Fibroblast of peridontal ligament (primary cell): Measurements from ENCODE around the gene TNNC1.

ENCODE experiments used
- DNase-seq: peaks from one replicate; pipeline ENCODE4 v3.0.0-alpha.2; 2010; ENCODE audit errors: extremely low read depth

TNNC1 gene

DNA sequence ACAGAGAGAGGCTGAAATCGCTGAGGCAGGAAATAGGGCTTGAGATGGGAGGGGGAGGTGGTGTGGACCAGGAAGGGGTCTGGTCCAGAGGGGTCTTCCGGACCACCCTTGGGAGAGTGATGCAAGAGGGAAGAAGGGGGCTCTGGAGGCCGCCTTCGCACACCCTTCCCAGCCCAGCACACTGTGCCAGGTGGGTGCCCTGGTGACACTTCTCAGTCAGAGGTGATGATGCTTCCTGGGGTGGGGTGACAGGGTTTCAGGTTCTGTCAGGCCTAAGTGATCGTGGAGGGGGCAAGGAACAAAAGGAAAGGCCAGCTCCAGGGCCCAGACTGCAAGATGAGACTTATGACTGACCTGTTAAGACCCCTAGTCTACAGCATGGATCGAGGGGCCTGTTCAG is 21.6 kb downstream of the TNNC1 start:
- DNase-seq, result no peak

- DNase-seq, result no peak
Measured at GRCh38 chr3:52431459-52432223, 22.2 kb downstream of the TNNC1 start.

GRCh38 chr3:52430416-52430810 is 23.4 kb downstream of the TNNC1 start:
- DNase-seq, result no peak

DNA sequence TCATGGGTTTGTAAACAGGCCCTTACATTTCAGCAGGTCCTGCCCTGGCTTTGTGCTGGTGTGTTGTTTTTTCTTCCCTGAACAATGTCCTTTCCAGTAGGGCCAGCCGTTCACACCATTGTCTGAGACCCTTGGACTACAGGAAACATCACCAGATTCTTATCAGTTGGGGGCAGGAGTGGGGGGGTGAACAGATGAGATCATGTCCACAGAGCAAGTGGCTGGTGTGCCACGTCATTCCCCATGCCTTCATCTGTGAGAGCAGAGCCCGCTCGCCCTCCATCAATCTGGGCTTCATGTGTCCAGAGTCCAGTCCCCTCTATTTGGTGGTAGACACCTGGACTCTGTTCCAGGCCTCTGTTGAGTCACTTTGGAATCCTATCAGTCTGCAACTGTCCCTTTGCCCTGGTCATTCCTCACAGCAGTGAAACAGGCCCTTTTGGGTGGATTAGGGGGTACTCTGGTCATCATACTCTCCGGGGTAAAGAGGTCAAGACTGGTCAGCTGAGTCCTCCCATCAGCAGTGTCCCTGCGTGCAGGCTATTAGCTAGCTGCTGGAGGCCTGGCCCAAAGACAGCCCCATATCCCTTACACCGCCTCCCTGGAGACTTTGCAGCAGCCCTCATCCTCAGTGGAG is 23.9 kb downstream of the TNNC1 start:
- DNase-seq, result no peak

GRCh38 chr3:52429031-52429430 is 24.8 kb downstream of the TNNC1 start:
- no peak for DNase-seq

DNA sequence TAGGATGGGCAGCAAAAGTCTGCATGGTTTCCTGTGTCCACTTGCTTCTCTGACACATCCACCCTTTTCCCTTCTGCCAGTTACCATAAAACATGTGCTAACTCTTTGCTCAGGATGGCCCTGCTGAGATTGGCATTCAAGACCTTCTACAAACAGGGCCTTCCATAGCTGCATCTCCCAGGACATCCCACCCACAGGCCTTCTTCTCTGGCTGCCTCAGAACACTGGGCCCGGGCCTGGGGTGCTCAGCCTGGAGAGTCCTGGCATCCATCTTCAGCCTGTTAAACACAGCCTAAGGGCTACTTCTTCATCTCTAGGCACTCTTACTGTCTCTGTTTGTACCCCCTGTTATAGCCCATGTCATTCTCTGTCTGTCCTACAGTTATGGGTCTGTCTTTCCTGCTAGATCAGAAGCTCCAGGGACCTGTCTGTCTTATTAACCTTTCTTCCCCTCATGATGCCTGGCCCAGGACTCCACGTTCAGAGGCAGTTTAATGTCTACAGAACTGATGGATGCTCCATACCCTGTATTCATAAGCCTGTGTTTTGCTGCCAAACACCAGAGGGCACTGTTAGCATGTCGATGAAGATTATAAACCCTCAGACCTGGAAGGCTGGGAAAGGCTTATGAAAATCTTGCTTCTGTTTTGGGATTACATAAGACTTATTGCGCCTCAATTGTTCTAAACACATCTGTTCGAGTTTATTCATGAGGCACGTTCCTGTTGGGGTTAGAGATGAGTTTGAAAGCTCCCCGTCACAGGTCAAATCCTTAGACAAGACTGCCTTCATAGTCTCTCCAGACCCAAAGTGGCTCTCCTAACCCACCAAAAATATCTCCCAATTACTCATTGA is 25.5 kb downstream of the TNNC1 start:
- DNase-seq, result peak; percentile 93

DNA sequence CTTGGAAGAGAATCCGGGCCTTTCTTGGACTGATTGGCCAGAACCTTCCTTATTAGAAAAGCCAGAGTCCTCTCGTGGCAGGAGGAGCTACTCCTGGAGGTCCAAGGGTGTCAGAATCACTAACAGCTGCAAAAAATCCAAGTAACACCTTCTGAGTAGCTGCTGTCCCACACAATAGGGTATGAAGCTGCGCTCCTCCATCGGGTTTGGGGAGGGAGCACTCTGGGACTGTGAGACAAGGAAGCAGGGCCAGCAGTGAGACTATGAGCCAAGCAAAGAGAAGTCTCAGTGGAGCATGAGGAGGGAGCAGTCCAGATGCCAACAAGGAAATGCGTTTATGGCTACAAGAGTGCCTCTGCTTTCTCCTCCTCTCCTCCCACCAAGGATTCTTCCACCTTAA is 30.7 kb downstream of the TNNC1 start:
- DNase-seq, result no peak

- DNase-seq, result no peak
Measured at GRCh38 chr3:52422669-52423068, 31.2 kb downstream of the TNNC1 start.

- no peak for DNase-seq
Measured at GRCh38 chr3:52420388-52420787, 33.5 kb downstream of the TNNC1 start.

DNA sequence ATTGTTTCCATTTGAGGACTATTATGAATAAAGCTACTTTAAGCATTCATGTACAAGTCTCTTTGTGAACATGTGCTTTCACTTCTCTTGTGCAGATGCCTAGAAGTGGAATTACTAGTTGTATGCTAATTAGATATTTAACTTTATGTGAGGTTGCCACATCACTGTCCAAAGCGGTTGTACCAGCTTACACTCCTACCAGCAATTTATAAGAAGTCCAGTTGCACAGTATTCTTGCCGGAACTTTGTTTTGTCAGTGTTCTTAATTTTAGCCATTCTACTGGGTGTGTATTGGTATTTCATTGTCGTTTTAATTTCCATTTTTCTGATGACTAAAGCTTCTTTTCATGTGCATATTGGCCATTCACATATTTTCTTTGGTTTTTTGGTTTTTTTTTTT is 38.0 kb downstream of the TNNC1 start:
- DNase-seq, result no peak

GRCh38 chr3:52408466-52408865 is 45.4 kb downstream of the TNNC1 start:
- DNase-seq, result no peak

DNA sequence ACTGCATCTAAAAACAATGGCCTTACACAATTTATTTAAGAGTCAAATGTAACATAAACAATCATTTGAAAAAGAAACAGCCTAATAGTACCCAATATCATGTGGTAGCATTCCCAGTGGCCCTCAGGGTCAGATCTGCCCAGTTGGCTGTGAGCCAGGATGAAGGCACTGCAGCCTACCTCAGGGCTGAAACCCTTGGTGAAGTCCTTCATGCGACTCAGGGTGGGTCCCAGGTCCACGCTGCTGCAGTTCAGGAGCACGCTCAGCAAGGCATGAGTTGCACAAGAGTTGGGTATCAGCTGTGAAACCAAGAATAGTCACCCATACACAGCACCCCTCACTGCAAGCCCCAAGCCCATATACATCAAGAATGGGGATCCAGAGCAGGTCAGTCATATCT is 46.1 kb downstream of the TNNC1 start:
- DNase-seq, result no peak

- no peak for DNase-seq
Measured at GRCh38 chr3:52406791-52407510, 46.9 kb downstream of the TNNC1 start.

- DNase-seq, result no peak
Measured at GRCh38 chr3:52406231-52406661, 47.6 kb downstream of the TNNC1 start.

GRCh38 chr3:52405601-52406110 is 48.2 kb downstream of the TNNC1 start:
- no peak for DNase-seq

GRCh38 chr3:52405066-52405465 is 48.8 kb downstream of the TNNC1 start:
- no peak for DNase-seq

DNA sequence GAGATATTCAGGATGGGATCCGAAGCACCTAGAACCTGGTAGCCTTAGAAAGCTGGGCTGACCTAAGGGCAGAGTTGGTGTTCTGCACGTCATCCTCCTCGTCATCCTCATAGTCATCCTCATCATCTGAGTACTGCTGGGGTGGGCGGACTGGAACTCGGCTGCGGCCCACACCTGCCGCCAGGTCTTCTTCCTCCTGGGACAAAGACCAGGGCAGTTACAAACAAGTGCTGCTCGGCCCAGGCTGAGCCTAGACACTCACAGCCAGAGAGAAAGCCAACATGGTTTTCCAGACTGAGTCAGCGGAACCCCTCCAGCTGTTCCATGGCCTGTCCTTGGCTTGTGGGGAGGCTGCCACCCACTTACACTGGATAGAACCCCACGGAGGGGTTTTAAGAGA is 49.5 kb downstream of the TNNC1 start:
- DNase-seq, result no peak

- no peak for DNase-seq
Measured at GRCh38 chr3:52403955-52404354, 49.9 kb downstream of the TNNC1 start.

DNA sequence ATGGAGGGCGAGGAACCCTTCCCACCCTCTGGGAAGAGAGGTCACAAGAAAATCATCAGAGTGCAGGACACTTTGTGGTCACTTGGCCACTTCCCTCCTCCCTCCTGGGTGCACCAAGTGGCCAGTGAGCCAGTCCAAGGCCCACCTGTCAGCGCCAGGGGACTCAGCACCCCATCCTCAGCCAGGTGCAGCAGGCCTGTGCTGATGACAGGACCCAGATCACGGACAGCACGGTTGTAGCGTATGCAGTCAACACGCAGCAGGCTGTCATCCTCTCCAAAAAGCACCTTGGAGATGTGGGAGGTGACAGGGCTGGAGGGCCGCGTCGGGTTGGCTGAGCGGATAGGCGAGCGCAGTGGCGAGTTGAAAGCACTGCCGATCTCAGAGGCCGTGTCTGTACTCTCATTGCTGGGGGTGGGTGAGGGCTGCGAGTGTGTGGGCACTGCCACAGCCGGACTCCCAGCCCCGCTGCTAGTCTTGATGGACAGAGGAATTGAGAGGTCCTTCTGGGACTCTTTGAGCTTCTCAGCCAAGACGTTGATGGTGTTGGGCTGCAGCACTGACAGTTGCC is 50.5 kb downstream of the TNNC1 start:
- no peak for DNase-seq

DNA sequence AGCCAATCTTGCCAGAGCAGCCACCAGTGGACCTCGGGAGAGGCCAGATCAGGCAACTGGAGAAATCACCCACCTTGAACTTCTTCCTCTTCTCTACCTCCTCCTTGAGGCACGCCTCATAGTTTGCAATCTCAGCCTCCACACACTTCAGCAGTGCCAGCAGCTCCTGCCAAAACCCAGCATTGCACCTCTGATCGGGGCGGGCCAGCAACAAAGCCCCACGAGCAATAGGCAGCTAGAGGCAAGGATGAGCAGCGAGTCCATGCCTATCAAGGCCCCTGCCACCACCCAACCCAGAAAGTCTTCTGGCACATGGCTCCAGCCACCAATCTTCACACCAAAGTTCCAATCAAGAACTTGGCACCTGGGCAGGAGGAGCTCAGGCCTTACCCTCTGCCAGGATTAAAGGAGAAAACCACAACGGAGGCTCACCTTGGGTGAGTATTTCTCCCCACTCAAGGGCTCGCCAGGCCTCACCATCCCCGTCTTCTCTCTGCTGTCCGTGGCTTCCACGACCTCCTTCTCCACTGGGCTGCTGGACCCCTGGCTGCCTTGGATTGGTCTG is 51.1 kb downstream of the TNNC1 start:
- DNase-seq, result no peak

DNA sequence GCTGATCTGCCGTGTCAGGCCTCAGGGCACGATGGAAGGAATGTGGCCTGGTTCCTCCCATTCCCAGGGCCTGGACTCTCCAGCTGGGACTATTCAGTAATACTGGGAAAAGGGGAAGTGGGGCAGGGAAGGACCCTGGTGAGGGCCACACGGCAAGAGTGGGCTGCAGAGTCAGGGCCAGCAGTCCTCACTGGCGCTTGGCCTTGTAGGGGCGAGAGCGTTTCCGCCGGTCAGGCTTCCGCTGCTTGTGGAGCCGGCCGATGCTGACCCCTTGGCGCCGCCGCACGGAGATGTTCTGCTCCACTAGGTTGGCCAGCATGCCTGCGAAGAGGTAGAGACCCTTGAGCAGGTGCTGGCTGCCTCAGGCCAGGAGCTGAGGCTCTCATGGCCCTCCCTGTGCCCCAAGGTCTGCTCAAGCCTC is 51.7 kb downstream of the TNNC1 start:
- DNase-seq, result no peak
